Heart left ventricle (tissue), 13 donors: ENCODE measurements around the gene CD99L2.

ENCODE experiments used
- CTCF ChIP-seq, 12 donors: fragments of 200-600 bp; sonication (generic) in 4 of 12; IDR thresholded peaks; one replicate each; pipeline versions ENCODE4 v1.5.0 to v1.8.0; 2018 to 2022; ENCODE audit warnings: antibody characterized with exemption in 12 of 12, mild to moderate bottlenecking in 5 of 12
- POLR2A ChIP-seq, 2 donors: fragments of 450-650 bp; IDR thresholded peaks; one replicate each; pipeline ENCODE4 v1.6.1; 2017; ENCODE audit warnings: antibody characterized with exemption in 2 of 2, mild to moderate bottlenecking in 2 of 2, moderate library complexity in 2 of 2
- donor health status: ischemic (EF 13 %, LVEDD 7.1; RV severe dilation, severe dysfunction).
- donor health status: DM: no; HTN: yes; CAD: no.
- donor health status: DM: no; HTN: no; CAD: no.
- donor health status: ischemic (EF 25% LVEDD 6.9; RV normal size, moderate dysfunction).
- donor health status: ischemic (EF 25% LVEDD 5.7; RV mildly dilated, moderate dysfunction).
- donor health status: ischemic (EF 35%, LVEDD 5.7; RV mildly dilated, moderate dysfunction).
- donor health status: nonischemic (EF 11% LVEDD 7.7; RV severe dilation, severe dysfunction).
- donor health status: DM: yes; HTN: yes; CAD: no.
- donor health status: PGD.
- donor health status: ischemic (EF 29% LVEDD 5.4; RV normal size, mild dysfunction).
- donor health status: nonischemic (EF 23%, LVEDD 6.1; RV moderate dilation, normal function).

GRCh38 chrX:150842198-150842685, 56.2 kb downstream of the CD99L2 start:
- TF ChIP-seq POLR2A (IDR thresholded peaks at IDR 0.05) (no peak), CTCF (IDR thresholded peaks at IDR 0.05) (no peak)
